Stimulated activated CD8-positive, alpha-beta memory T cell treated with anti-CD3 and anti-CD28 coated beads, Interleukin-15, amount 100 ng/mL, for 1 hour (primary cell): Measurements from ENCODE around the gene OR4Q3.
"Not testable (repeated sequence)": the region's sequence is repeated elsewhere in the genome, so short reads cannot be mapped to it uniquely, and the experiment has no call there.

ENCODE experiments used
- DNase-seq: peaks from one replicate; pipeline ENCODE4 v3.0.0-alpha.2; 2020; ENCODE audit warnings: low read depth

The OR4Q3 gene

DNA sequence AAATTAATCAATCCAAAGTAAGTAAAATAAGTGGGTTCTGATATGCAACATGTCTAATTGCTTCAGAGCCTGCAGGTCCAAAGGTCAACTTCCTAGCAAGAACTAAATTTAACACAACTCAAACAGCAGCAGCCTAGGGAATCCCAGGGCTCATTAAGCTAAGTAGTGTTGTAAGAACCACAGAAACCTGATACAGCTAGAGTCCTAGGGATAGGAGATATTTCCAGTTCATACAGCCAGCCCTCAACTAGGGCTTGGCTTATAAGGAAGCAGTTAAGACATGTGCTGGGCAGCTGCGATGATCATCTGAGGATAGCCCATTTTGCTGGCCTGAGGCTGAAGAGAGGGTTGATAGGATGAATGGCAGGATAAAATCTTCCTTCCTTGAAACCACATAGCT is at the start of gene OR4Q3:
OR4Q3 (plus strand) TSS at position 316 of the 400 bp plus-strand sequence.
- DNase-seq, result no peak

DNA sequence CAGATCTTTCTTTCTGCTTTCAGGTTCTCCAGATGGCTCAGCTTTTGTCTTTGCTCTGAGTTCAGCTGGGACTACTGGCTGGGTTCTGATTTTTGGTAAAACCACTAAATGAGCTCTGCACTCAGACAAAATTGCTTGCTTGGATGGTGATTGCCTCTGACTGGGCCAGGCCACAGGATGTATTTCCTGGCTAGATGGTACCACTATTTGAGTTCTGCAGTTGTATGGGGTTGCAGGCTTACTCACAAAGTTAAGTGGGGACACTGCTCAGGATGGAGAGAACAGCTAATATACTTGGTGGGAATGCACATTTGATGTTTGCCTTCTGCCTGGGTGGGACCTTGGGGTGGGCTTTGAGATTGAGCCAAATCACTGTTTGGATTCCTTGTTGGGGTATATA is 14.0 kb upstream of the OR4Q3 start:
- DNase-seq, result no peak

DNA sequence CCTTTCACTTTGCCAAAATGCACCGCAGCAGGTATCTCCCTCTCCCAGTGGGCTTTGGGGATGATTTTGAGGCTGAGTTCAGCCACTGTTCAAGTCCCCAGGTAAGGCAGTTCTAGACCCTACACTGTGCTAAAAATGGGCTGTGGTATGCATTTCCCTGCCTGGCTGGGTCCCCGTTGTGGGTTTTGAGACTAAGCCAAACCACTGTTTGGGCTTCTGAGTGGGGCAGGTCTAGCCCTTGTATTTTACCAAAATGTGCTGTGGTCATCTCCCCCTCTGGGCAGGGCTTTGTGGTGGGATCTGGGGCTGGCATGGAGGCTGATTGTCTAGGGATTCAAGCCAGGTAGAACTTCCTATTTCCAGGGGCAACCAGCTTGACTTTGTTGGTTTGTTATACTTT is 13.6 kb upstream of the OR4Q3 start:
- DNase-seq, result no peak

DNA sequence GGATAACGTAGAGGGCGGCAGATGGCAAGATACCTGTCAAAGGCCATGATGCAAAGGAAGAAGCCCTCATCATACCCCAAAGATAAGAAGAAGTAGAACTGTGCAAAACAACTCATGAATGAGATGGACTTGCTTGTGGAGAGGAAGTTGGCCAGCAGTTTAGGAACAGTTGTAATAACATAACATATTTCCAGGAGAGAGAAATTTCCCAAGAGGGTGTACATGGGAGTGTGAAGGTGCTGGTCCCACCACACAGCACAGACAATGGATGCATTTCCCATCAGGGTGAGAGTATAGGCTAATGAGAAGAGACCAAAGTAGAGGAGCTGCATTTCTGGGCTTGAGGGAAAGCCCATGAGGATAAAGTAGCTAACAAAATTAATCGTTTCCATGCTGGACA is 9.5 kb upstream of the OR4Q3 start:
- DNase-seq, result not testable (repeated sequence)

DNA sequence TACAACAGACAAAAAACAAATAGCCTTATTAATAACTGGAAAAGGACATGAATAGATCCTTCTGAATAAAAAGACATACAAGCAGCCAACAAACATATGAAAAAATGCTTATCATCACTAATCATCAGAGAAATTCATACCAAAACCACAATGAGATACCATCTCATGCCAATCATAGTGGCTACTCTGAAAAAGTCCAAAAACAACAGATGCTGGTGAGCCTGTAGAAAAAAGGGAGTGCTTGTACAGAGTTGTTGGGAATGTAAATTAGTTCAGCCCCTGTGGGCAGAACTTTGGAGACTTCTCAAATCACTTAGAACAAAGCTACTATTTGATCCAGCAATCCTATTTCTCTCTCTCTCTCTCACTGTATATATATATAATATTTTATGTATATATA is 8.9 kb downstream of the OR4Q3 start:
- not testable (repeated sequence) for DNase-seq

DNA sequence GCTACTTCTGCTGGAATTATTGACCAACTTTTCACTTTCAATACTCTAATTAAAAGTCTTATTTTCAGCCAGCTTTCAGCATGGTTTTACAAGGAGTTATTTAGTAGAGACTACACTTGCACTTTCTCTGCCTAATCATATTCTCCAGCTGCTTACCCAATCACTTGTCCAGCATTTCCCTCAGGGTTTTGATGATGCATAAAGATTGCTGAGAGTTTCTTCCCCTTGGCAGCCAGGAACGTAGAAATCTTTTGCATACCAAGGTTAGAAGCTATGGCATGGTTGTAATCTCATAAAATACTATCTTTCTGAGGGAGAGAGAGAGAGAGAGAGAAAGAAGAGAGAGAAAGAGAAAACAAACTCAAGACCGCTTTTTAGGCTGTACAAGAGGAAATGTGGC is 10.8 kb downstream of the OR4Q3 start:
- DNase-seq, result no peak

DNA sequence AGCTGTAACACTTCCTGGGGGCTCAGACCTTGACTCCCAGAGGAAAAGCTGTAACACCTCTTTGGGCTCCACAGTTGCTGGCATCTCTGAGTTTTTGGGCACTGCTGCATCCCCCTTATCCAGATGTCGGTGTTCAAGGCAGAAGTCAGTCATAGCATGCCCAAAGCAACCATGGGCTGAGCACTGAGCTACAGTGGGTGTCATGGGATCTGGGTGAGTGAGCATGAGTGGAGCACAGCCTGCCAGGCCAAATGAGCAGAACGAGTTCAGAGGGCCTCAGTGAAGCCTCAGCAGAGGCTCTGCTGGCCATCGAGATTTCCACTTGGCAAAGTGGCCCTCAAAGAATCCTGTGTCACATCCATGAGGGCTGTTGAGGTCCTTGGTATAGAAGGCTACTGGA is 28.1 kb downstream of the OR4Q3 start:
- not testable (repeated sequence) for DNase-seq

DNA sequence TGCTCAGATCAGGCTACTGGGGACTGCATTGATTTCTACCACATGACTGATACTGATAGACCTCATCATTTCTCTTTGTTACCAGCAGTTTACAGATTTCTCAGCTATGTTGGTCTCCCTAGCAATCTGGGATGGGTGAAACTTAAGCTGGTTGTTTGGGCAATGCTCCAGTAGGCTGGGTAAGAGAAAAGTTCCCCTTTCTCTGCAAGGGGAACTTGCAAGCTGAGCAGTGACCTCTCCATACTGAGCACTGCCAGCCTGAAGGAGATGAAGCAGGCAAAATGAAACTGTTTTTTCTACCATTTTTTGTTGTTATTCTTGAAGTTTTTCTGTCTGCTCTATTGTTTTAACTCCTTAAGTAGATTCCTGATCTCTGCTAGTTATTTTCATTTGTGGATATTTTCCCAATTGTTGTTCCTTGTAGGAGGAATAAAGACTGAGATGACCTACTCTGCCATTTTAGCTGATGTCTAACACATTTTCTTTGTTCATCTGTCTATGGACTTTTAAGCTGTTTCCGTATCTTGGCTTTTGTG is 28.6 kb downstream of the OR4Q3 start:
- no peak for DNase-seq

DNA sequence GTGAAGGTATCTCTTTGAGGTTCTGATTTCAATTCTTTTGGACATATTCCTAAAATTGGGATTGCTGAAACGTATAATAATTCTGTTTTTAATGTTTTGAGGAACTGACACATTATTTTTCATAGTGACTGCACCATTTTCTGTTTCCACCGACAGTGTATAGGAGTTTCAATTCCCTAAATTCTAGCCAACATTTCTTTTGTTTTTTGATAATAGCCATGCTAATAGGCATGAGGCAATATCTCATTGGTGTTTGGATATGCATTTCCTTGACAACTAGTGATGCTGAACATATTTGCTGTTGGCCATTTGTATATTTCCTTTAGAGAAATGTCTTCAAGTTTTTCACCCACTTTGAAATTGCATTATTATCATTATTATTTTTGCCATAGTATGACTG is 29.1 kb downstream of the OR4Q3 start:
- DNase-seq, result not testable (repeated sequence)

DNA sequence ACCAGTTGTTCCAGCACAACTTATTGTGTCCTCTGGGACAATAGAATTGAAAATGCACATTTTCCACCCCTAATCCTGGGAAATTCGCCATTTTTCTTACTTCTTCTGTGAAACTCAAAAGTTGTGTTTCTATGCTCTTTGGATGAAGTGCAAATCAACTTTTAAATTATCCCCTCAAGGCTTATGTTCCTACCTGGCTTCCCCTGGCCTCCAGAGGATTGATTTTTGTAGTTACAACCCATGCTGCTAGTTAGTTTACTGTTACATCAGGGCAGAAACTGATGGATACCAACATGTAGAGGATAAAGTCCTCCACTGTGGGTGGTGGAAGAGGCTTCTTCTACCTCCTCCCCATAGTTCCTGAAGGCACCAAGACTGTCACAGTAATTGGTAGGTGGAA is 29.8 kb downstream of the OR4Q3 start, which contains the start of gene OR4M1:
OR4M1 (plus strand) TSS at position 301 of the 400 bp plus-strand sequence. CDS start 6,819 bp downstream, outside the sequence.
- not testable (repeated sequence) for DNase-seq

DNA sequence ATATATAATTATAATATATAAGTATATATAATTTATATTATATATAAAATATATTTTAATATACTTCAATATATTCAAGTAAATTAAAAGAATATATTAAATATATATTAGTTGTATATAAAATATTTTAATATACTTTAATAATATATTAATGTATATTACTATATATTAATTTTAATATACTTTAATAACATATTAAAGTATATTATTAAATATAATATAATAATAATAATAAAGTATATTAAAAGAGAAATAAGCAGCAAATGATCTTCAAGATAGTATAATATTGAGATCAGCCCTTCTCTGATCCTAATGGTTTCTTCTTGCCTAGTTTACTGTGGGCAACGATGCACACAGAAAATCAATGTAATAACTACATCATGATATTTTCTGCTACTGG is 32.2 kb downstream of the OR4Q3 start:
- DNase-seq, result no peak

DNA sequence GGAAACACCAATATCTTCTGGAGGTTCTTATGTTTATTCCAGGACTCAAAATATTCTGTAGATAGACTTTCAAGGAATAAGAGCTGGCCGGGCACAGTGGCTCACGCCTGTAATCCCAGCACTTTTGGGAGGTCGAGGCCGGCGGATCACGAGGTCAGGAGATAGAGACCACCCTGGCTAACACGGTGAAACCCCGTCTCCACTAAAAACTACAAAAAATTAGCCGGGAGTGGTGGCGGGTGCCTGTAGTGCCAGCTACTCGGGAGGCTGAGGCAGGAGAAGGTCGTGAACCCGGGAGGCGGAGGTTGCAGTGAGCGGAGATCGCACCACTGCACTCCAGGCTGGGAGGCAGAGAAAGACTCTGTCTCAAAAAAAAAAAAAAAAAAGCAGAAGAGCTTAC is 42.5 kb downstream of the OR4Q3 start:
- DNase-seq, result not testable (repeated sequence)

DNA sequence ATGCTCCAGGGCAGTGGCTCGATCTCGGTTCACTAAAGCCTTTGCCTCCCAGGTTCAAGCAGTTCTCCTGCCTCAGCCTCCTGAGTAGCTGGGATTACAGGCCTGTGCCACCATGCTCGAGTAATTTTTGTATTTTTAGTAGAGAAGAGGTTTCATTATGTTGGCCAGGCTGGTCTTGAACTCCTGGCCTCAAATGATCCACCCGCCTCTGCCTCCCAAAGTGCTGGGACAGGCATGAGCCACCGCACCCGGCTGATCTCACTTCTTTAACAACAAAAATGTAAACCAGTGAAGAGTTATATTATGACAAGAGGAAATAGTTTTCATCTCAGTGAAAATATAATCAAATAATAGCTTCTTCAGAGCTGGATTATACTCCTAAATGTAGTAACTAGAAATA is 43.9 kb downstream of the OR4Q3 start:
- not testable (repeated sequence) for DNase-seq

DNA sequence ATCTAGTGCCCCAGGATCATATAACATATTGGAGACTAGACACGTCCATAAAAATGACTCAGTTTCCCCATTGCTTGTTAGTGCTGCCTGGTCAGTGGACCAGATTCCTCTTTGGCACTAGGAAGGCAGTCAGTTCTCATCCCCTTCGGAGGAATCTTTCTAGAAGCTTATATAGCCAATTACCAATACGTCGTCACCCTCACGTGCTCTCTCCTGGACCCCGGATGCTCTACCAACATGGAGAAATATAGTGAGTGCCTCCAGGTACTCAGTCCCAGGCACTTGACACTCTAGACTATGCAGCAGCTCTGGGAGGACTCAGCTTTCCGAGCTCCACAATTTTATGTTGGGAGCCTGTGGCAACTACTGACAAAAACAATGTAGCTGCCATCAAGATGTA is 44.8 kb downstream of the OR4Q3 start:
- not testable (repeated sequence) for DNase-seq

DNA sequence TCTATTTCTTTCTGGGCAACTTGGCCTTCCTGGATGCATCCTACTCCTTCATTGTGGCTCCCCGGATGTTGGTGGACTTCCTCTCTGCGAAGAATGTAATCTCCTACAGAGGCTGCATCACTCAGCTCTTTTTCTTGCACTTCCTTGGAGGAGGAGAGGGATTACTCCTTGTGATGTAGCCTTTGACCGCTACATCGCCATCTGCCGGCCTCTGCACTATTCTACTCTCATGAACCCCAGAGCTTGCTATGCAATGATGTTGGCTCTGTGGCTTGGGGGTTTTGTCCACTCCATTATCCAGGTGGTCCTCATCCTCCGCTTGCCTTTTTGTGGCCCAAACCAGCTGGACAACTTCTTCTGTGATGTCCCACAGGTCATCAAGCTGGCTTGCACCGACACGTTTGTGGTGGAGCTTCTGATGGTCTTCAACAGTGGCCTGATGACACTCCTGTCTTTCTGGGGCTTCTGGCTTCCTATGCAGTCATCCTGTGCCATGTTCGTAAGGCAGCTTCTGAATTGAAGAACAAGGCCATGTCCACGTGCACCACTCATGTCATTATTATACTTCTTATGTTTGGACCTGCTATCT is 53.2 kb downstream of the OR4Q3 start:
- not testable (repeated sequence) for DNase-seq
